GM19463 (cell line): Measurements from ENCODE around the gene FDPS.
"Not testable (repeated sequence)": the region's sequence is repeated elsewhere in the genome, so short reads cannot be mapped to it uniquely, and the experiment has no call there.

Source experiments
- ATAC-seq: cut with Tn5 transposase; IDR thresholded peaks from one replicate; pipeline ENCODE4 v1.9.1; 2021; ENCODE audit warnings: mild to moderate bottlenecking, moderate library complexity; ENCODE audit not compliant: unreplicated experiment

FDPS gene

GRCh38 chr1:155285063-155285462, 23.6 kb upstream of the FDPS start:
- no peak for ATAC-seq

DNA sequence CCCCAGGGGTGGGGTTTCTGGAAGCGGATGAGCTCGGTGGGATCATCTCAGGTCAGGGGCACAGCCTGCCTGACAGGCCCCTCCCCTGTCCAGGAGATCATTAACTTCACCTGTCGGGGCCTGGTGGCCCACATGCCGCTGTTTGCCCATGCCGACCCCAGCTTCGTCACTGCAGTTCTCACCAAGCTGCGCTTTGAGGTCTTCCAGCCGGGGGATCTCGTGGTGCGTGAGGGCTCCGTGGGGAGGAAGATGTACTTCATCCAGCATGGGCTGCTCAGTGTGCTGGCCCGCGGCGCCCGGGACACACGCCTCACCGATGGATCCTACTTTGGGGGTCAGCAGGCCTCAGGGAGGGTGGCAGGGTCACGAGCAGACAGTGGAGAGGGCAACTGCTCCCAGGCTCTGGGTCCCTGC, 23.0 kb upstream of the FDPS start:
- ATAC-seq, result no peak

DNA sequence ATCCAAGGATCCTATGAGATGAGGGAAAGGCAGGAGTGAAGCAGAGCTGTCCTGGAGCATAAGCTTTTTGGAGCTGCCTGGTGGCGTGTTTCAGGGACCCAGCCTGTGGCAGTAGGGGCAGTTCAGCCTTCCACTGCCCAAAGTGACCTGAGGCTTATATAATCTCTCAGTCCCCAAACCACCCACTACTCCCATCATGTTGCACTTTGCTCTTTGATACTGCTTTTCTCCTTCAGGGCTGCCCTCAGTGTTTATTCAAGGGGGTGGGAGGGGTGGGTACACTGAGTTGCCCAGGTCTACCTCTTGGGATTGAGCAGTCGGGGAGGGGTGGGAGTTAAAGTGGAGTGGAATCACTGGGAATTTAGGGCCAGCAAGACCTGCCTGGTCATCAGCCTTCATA, 22.1 kb upstream of the FDPS start:
- ATAC-seq, result no peak

DNA sequence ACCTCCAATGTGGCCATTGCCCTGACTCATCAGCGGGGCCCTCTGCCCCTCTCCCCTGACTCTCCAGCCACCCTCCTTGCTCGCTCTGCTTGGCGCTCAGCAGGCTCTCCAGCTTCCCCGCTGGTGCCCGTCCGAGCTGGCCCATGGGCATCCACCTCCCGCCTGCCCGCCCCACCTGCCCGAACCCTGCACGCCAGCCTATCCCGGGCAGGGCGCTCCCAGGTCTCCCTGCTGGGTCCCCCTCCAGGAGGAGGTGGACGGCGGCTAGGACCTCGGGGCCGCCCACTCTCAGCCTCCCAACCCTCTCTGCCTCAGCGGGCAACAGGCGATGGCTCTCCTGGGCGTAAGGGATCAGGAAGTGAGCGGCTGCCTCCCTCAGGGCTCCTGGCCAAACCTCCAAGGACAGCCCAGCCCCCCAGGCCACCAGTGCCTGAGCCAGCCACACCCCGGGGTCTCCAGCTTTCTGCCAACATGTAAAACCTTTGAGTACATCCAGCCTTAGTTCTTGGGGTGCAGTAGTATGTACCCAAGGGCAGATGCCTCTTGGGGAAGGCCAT, 20.6 kb upstream of the FDPS start:
- ATAC-seq, result no peak

- not testable (repeated sequence) for ATAC-seq
Measured at GRCh38 chr1:155291006-155291405, 17.7 kb upstream of the FDPS start.

GRCh38 chr1:155293086-155293749, 15.4 kb upstream of the FDPS start:
- ATAC-seq, result no peak

- ATAC-seq, result no peak
Measured at GRCh38 chr1:155294520-155295182, 14.0 kb upstream of the FDPS start.

DNA sequence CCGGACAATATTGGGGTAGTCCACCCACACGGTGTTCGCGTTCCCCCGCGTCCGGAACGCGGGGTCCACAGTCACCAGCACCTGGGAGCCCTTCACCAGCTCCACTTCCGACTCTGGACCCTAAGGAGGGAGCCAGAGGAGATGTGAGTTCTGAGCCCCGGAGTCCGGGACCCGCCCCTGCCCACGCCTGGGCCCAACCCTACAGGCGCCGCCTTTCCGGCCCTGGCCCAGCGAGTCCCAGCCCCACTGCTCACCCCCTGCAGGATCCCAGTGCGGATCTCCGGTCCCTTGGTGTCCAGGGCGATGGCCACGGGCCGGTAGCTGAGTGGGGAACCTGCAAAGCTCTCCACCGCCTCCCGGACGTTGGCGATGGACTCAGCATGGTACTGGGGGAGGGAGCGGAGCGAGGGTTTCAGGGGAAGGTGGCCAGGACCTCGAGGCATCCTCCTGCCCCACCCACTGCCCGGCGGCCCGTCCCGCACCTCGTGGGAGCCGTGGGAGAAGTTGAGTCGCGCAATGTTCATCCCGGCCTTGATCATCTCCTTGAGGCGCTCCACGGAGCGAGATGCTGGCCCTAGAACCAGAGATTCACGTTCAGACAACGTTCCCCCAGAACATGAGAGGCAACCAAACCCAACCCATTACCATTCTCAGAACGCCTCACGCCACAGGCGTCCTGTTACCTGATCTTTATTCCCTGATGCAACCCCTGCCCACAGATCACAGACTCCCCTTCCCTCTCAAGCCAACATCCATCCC, 13.3 kb upstream of the FDPS start:
- ATAC-seq, result no peak

- no peak for ATAC-seq
Measured at GRCh38 chr1:155295942-155296267, 12.8 kb upstream of the FDPS start.

GRCh38 chr1:155296661-155297060, 12.0 kb upstream of the FDPS start:
- no peak for ATAC-seq

DNA sequence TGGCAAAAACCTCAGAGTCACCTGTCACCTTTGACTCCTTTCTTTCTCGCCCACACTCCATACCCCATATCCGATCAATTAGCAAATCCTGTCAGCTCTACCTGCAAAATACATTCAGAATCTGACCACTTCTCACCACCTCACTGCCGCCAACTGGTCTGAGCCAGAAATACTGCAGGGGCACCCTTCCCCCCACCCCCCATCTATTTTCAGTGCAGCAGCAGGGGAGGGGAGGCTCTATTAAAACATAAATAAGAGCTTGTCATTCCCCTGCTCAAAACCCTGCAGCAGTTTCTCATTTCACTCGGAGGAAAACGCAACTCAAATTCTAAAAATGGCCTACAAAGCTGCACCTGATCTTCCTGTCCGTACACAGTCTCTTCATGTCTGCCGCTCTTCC, 11.3 kb upstream of the FDPS start:
- ATAC-seq, result no peak

DNA sequence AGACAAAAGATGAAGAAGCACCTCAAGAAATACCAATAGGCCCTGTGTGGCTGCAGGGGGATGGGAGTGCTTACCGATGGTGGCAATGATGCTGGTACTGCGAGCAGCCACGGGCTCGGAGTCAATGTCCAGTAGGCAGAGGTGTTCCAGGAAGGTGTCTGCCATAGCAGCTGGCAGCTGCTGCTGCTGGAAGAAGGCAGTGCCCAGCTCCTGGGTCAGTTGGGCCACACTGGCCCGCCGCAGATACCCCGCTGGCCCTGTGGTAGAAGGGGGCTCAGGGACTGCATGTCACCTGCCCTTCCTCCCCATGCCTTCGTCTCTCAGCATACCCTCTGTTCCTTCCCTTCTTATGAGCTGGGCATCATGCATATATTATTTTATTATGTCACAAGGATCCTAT, 8.6 kb upstream of the FDPS start:
- ATAC-seq, result no peak

- no peak for ATAC-seq
Measured at GRCh38 chr1:155300553-155301329, 7.9 kb upstream of the FDPS start.

- ATAC-seq, result no peak
Measured at GRCh38 chr1:155301342-155301841, 7.3 kb upstream of the FDPS start, which contains the start of gene PKLR. Gene PKLR (minus strand): TSS chr1:155301438. CDS start chr1:155301395, 43 bp downstream.

- ATAC-seq, result no peak
Measured at GRCh38 chr1:155304558-155305063, 4.1 kb upstream of the FDPS start.

DNA sequence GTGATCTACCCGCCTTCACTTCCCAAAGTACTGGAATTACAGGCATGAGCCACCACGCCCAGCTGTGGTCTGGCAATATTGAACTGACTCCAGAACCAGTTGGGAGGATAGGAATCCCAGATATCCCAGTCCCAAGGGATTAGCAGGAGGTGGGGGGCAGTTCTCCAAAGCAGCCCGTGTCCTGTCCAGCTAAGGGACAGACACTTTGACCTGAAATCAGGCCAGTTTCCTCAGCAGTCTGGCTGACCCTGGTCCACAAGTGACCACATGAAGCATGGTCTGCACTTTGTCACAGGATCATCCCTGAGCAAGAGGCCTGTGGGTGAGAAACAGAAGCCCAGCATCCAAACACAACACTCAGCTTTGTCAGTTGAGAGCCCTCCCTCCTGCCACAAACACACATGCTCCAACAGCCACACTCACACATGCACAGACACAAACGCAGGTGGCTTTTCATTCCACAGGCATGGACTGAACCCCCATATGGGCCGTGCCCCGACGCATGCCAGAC, 2.7 kb upstream of the FDPS start:
- ATAC-seq, result no peak

DNA sequence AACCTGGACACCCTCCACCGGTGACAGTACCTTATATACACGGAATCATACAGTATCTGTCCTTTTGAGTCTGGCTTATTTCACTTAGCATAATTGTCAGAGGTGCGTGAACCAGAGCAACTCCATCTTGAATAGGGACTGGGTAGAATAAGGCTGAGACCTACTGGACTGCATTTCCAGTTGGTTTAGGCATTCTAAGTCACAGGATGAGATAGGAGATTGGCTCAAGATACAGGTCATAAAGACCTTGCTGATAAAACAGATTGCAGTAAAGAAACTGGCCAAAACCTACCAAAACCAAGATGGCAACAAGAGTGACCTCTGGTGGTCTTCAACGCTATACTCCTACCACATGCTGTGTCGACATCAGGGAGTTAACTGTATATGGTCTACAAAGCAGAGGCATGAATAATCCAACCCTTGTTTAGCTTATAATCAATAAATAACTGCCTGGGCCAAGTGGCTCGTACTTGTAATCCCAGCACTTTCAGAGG, 1.4 kb upstream of the FDPS start:
- no peak for ATAC-seq

- no peak for ATAC-seq
Measured at GRCh38 chr1:155309423-155310021, 856 bp downstream of the FDPS start.

GRCh38 chr1:155313261-155313660, 4.6 kb downstream of the FDPS start:
- no peak for ATAC-seq

DNA sequence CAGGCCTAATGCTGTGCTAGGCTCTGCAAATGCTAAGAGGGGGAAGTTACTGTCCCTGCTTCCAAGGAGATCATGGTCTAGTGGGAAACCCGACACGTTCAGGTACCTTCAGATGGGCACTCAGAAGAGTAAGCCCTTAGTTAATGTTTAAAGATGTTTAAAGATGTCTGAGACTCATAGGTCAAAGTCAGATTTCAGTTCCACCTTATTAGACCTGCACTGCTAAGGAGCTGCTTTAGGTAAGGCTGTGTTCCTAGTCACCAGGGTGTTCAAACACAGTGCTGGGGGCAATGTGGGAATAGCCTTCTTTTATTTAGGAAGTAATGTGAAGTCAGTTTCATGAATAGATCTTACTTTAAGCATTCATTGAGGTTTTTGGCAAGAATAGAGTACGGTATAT, 8.3 kb downstream of the FDPS start:
- ATAC-seq, result no peak
